ENCODE results near the gene DENND5A. TPM values are rescaled to one million over a fixed set of nuclear protein-coding genes. Genes with fewer than 3 reads are reported as not detected.

The DENND5A gene
- polyA plus RNA-seq, 1 experiment = 145 TPM

DNA sequence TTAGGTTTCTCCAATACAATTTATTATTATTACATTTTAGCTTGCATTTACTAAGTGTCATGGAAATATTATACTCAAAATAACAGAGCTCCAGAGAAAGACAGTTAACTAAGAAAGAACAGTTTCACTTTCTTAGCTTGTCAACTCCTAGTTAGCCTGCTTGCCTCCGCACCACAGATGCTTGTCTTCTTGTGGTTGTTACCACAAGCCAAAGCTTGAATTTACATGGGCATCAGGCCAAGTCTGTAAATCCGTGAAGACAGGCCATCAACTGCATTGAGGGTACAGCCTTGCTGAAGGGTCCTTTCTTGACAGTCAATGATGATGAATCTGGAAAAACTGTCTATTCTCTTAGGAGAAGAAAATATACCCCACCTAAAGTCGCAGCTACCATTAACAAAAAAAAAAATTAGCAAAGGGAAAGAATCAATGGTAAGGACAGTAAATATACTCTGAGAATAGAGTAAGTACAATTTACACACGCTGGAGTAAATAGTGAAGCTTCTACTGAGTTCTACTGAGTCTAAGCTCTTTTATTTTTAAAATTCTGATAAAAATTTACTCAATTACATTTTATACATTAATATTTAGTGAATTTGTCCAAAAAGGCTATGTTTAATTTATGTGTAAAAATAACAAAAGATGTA is 15.6 kb upstream of the DENND5A start:
- Histone ChIP-seq H3K9me3 (ENCODE audit: control insufficient read depth, insufficient read depth, low read length) (no peaks in the 10 kb centered on the region; the same call in 1 of the 2 replicates), H3K27ac (ENCODE audit: low read depth, low read length) (no peak overlapping the region), H3K4me3 (ENCODE audit: low read depth, low read length) (no peak overlapping the region), H3K27me3 (ENCODE audit: control insufficient read depth, insufficient read depth, low read length) (no peaks in the 10 kb centered on the region)
- no peak for DNase-seq (ENCODE audit: low read depth, low spot score)
- ChIA-PET POLR2A (interaction anchor here (0.8 to 1.4 kb wide), 2 partner anchors 105 to 180 kb away, joined by 3 to 4 read pairs; partner anchors contain the start of gene ZNF143), CTCF (interaction anchor here (0.5 to 1.8 kb wide), 2 partner anchors 72 to 226 kb away, joined by 3 to 7 read pairs; no protein-coding TSS in a partner anchor)
- TF ChIP-seq, protein P1, sequence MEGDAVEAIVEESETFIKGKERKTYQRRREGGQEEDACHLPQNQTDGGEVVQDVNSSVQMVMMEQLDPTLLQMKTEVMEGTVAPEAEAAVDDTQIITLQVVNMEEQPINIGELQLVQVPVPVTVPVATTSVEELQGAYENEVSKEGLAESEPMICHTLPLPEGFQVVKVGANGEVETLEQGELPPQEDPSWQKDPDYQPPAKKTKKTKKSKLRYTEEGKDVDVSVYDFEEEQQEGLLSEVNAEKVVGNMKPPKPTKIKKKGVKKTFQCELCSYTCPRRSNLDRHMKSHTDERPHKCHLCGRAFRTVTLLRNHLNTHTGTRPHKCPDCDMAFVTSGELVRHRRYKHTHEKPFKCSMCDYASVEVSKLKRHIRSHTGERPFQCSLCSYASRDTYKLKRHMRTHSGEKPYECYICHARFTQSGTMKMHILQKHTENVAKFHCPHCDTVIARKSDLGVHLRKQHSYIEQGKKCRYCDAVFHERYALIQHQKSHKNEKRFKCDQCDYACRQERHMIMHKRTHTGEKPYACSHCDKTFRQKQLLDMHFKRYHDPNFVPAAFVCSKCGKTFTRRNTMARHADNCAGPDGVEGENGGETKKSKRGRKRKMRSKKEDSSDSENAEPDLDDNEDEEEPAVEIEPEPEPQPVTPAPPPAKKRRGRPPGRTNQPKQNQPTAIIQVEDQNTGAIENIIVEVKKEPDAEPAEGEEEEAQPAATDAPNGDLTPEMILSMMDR (IDR thresholded peaks at IDR 0.05; ENCODE audit: low read depth, low read length) = no peak

DNA sequence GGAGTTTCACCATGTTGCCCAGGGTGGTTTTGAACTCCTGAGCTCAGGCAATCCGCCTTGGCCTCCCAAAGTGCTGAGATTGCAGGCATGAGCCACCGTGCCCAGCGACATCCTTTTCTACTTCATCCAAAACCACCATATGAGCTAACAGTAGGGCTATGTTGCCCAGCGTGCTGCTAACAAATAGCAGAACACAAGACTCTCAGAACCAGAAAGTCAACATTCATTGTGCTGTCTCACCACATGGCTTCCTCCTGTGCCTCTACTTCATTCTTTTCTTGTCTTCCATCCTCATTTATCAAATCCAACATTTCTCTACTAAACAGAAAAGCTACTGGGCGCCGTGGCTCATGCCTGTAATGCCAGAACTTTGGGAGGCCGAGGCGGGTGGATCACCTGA is 12.0 kb upstream of the DENND5A start:
- ChIA-PET POLR2A (no interaction called here), CTCF (no interaction called here)
- TF ChIP-seq, protein P1 (IDR thresholded peaks at IDR 0.05; ENCODE audit: low read depth, low read length) = no peak
- no peak for DNase-seq (ENCODE audit: low read depth, low spot score)
- H3K27me3 ChIP-seq (ENCODE audit: control insufficient read depth, insufficient read depth, low read length) = no peaks in the 10 kb centered on the region
- H3K27ac ChIP-seq (ENCODE audit: low read depth, low read length) = no peak overlapping the region
- H3K9me3 ChIP-seq (ENCODE audit: control insufficient read depth, insufficient read depth, low read length) = no peaks in the 10 kb centered on the region; the same call in 1 of the 2 replicates
- no peak overlapping the region for H3K4me3 ChIP-seq (ENCODE audit: low read depth, low read length)

GRCh38 chr11:9276571-9276970 is 11.4 kb upstream of the DENND5A start:
- POLR2A ChIA-PET = no interaction called here
- TF ChIP-seq, protein P1 (IDR thresholded peaks at IDR 0.05; ENCODE audit: low read depth, low read length) = no peak
- DNase-seq (ENCODE audit: low read depth, low spot score) = no peak
- H3K27ac ChIP-seq (ENCODE audit: low read depth, low read length) = no peak overlapping the region
- H3K4me3 ChIP-seq (ENCODE audit: low read depth, low read length) = no peak overlapping the region
- CTCF ChIA-PET = no interaction called here
- no peaks in the 10 kb centered on the region for H3K27me3 ChIP-seq (ENCODE audit: control insufficient read depth, insufficient read depth, low read length)
- H3K9me3 ChIP-seq (ENCODE audit: control insufficient read depth, insufficient read depth, low read length) = no peaks in the 10 kb centered on the region; the same call in 1 of the 2 replicates

- H3K27me3 ChIP-seq (ENCODE audit: control insufficient read depth, insufficient read depth, low read length) = no peaks in the 10 kb centered on the region
- no peak overlapping the region for H3K4me3 ChIP-seq (ENCODE audit: low read depth, low read length)
- TF ChIP-seq, protein P1 (IDR thresholded peaks at IDR 0.05; ENCODE audit: low read depth, low read length) = no peak
- CTCF ChIA-PET = no interaction called here
- DNase-seq (ENCODE audit: low read depth, low spot score) = no peak
- peak overlapping the region; percentile 47 for H3K27ac ChIP-seq (ENCODE audit: low read depth, low read length)
- H3K9me3 ChIP-seq (ENCODE audit: control insufficient read depth, insufficient read depth, low read length) = no peaks in the 10 kb centered on the region; the same call in 1 of the 2 replicates
- POLR2A ChIA-PET = interaction anchor here (0.6 to 1.1 kb wide), 2 partner anchors 10 to 116 kb away, joined by 3 read pairs; no protein-coding TSS in a partner anchor
Observed at GRCh38 chr11:9274499-9275258, 9.5 kb upstream of the DENND5A start.

Measured in AG04450 (cell line).